Transverse colon (tissue), 4 donors: ENCODE measurements around the gene C19orf18.

Experiments used
- EP300 ChIP-seq: sonication (generic); formaldehyde crosslinking; IDR thresholded peaks from one replicate; pipeline ENCODE4 v1.6.1; 2017; ENCODE audit warnings: antibody characterized with exemption, low read depth
- POLR2A ChIP-seq: fragments of 450-650 bp; IDR thresholded peaks from one replicate; pipeline ENCODE4 v1.6.1; 2016; ENCODE audit warnings: antibody characterized with exemption, mild to moderate bottlenecking, moderate library complexity
- POLR2AphosphoS5 ChIP-seq, 3 donors: sonication (generic); formaldehyde crosslinking; IDR thresholded peaks; one replicate each; pipeline ENCODE4 v1.6.1; 2016; ENCODE audit warnings: antibody characterized with exemption in 3 of 3
- TF ChIP-seq, protein P1 (sequence below), 5 experiments: fragments of 200-600 bp in 3 of 5; fragments of 450-650 bp in 2 of 5; sonication (generic) in 3 of 5; IDR thresholded peaks; 1 replicate in 2 of 5; 2 replicates in 3 of 5; pipeline ENCODE4 v1.5.1; 2016 to 2017; ENCODE audit warnings: antibody characterized with exemption in 5 of 5, inconsistent platforms in 3 of 5, mild to moderate bottlenecking in 2 of 5, moderate library complexity in 1 of 5

DNA sequence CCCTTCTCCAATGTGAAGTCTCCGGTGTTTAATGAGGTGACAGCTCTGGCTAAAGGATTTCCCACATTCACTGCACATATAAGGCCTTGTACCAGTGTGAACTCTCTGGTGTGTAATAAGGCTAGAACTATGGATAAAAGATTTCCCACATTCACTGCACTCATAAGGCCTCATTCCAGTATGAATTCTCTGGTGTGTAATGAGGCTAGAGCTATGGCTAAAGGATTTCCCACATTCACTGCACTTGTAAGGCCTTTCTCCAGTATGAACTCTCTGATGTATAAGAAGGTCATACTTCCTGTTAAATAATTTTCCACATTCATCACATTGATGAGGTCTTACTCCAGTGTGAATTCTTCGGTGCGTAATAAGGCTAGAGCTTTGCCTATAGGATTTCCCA is 32.7 kb downstream of the C19orf18 start:
- TF ChIP-seq, protein P1, sequence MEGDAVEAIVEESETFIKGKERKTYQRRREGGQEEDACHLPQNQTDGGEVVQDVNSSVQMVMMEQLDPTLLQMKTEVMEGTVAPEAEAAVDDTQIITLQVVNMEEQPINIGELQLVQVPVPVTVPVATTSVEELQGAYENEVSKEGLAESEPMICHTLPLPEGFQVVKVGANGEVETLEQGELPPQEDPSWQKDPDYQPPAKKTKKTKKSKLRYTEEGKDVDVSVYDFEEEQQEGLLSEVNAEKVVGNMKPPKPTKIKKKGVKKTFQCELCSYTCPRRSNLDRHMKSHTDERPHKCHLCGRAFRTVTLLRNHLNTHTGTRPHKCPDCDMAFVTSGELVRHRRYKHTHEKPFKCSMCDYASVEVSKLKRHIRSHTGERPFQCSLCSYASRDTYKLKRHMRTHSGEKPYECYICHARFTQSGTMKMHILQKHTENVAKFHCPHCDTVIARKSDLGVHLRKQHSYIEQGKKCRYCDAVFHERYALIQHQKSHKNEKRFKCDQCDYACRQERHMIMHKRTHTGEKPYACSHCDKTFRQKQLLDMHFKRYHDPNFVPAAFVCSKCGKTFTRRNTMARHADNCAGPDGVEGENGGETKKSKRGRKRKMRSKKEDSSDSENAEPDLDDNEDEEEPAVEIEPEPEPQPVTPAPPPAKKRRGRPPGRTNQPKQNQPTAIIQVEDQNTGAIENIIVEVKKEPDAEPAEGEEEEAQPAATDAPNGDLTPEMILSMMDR (IDR thresholded peaks at IDR 0.05), result no peak
- TF ChIP-seq POLR2AphosphoS5 (IDR thresholded peaks at IDR 0.05) (no peak), EP300 (no peak), POLR2A (no peak)
